Tibial nerve (tissue), 4 donors: Measurements from ENCODE around the gene DCAF6.

ENCODE experiments used
- CTCF ChIP-seq, 5 experiments: fragments of 200-600 bp in 3 of 5; fragments of 450-650 bp in 2 of 5; sonication (generic) in 3 of 5; IDR thresholded peaks; one replicate each; pipeline ENCODE4 v1.5.1; 2016 to 2019; ENCODE audit warnings: antibody characterized with exemption in 5 of 5, mild to moderate bottlenecking in 3 of 5, moderate library complexity in 2 of 5
- EP300 ChIP-seq, 2 donors: sonication (generic); formaldehyde crosslinking; IDR thresholded peaks; one replicate each; pipeline ENCODE4 v1.6.1; 2017; ENCODE audit warnings: antibody characterized with exemption in 2 of 2, mild to moderate bottlenecking in 1 of 2
- POLR2A ChIP-seq, 2 donors: fragments of 450-650 bp; IDR thresholded peaks; one replicate each; pipeline ENCODE4 v1.6.1; 2017; ENCODE audit warnings: antibody characterized with exemption in 2 of 2, mild to moderate bottlenecking in 2 of 2, moderate library complexity in 2 of 2

- TF ChIP-seq CTCF (IDR thresholded peaks at IDR 0.05) (no peak), POLR2A (IDR thresholded peaks at IDR 0.05) (no peak), EP300 (IDR thresholded peaks at IDR 0.05) (no peak)
These were observed 38.2 kb downstream of the DCAF6 start for GRCh38 chr1:167974698-167975097.
